Measurements from ENCODE around the gene SMYD2. TPM values are rescaled to one million over a fixed set of nuclear protein-coding genes. Genes with fewer than 3 reads are reported as not detected.

The SMYD2 gene
- polyA plus RNA-seq, 2 of the 4 experiments (the other 2 are of a cell fraction) = 32.3 to 54.9 TPM

DNA sequence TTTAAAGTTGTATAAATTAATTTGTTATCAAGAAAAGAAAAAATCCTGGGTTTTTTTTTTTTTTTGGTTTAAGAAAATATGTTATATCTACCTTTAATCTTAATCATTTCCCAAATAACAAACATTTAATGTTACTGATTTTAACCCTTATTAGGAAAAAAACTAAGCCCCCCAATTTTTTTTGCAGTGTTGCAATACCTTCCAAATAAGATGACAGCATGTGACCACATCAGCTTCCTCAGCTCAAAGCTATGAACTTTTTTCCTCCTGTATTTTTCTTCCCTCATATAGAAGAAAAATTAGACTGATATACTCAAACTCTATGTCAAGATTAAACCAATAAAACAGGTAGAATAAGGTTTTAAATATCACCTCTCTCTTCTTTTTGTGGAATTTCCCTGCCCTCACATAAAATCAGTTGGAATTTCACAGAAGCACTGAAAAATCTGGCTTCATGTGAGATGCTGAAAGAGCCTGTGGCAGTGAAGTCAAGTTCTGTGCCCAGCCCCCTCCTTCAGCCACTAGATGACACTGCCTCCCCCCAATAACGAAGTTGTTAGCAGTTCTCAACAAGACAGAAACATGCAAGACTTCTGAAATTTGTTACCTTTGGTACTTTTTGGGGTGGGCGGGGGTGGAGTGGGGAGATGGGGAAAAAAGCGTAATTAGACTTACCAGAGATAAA, 9.6 kb upstream of the SMYD2 start (continued):
- TF ChIP-seq CEBPB (IDR thresholded peaks at IDR 0.05) (no peak), RNF2 (IDR thresholded peaks at IDR 0.05; ENCODE audit: borderline replicate concordance, low read depth) (no peak)
- TF ChIP-seq, protein P1, sequence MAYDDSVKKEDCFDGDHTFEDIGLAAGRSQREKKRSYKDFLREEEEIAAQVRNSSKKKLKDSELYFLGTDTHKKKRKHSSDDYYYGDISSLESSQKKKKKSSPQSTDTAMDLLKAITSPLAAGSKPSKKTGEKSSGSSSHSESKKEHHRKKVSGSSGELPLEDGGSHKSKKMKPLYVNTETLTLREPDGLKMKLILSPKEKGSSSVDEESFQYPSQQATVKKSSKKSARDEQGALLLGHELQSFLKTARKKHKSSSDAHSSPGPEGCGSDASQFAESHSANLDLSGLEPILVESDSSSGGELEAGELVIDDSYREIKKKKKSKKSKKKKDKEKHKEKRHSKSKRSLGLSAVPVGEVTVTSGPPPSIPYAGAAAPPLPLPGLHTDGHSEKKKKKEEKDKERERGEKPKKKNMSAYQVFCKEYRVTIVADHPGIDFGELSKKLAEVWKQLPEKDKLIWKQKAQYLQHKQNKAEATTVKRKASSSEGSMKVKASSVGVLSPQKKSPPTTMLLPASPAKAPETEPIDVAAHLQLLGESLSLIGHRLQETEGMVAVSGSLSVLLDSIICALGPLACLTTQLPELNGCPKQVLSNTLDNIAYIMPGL (CRISPR knock-in tag; IDR thresholded peaks at IDR 0.05; ENCODE audit: borderline replicate concordance) = no peak

DNA sequence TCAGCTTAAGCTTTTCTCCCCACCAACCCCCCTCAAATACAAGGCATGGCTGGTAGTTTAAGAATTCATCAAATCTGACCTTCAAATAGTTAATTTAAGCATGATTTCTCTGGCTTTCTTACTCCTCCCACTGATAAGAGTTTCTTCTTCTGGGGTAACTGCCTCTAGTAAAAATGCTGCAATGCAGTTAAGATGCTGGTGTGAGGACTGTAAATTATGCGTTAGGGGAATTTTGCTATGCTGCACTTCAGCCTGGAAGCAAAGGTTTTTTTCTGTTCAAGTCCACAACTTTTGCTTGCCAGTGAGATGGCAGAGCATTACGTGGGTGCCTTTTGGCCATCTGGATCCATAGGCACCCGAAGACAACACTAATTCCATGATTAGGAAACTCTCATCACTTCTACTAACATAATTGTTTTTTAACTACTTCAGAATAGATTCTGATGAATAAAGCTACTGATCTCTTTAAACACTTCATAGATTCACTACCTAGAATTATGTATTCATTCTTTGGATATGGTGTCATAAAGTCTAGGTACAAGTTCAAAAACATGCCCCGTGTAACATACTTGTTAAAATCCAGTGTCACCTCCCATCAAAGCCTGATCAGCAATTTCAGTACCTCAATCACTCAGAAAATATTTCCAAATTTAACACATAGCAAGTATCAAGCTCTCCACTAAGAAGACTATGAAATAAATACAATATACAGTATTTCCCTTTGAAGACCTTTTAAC, 8.8 kb upstream of the SMYD2 start:
- H3K27ac ChIP-seq = no peak overlapping the region
- no peak overlapping the region for H3K4me2 ChIP-seq
- no peaks in the 10 kb centered on the region for H3K4me1 ChIP-seq
- FAIRE-seq (no peak), DNase-seq (ENCODE audit: low read depth in 1 of 2, low spot score in 1 of 2) (no peak), ATAC-seq (no peak)
- CTCF ChIA-PET = interaction anchor here (0.9 to 4.6 kb wide), 7 partner anchors 11 to 61 kb away, joined by 3 to 44 read pairs (median 5); no protein-coding TSS in a partner anchor
- H3K4me3 ChIP-seq = no peak overlapping the region
- POLR2A ChIA-PET = no interaction called here
- 44% methylated on average over 4 of the region's 4 CpGs for WGBS (ENCODE audit: missing lambda C conversion rate)
- TF ChIP-seq ZSCAN20 (CRISPR knock-in tag; IDR thresholded peaks at IDR 0.05) (no peak), MAFK (IDR thresholded peaks at IDR 0.05; ENCODE audit: partially characterized antibody) (no peak), TP53 (CRISPR knock-in tag; IDR thresholded peaks at IDR 0.05) (no peak), NFE2L2 (conservative IDR thresholded peaks at IDR 0.05; ENCODE audit: low read length) (no peak)
- H3K9me3 ChIP-seq = no peaks in the 10 kb centered on the region

DNA sequence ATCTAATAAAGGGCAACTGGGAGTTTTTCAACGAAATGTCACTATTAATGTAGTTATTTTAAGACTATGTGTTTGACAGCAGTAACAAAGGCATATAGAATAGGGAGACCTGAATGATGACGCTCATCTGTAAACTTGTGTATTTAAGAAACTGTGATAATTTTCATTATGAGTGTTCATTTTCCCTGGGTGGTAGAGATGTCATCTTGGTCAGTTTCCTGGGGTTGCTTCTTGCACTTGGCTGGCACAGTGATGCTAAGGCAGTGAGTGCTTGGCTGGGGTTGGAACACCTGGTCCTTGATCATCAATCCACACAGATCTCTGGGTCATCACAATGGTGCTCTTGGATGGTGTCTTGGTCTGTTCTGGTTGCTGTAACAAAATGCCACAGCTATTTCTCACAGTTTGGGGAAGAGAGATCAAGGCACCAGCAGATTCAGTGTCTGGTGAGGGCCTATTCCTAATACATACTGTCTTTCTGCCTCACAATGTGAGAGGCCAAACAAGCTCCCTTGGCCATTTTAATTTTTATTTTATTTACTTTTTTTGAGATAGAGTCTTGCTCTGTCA, 7.9 kb upstream of the SMYD2 start:
- ChIA-PET CTCF (interaction anchor here (1.0 to 4.6 kb wide), 6 partner anchors 11 to 60 kb away, joined by 3 to 44 read pairs (median 6); no protein-coding TSS in a partner anchor), POLR2A (no interaction called here)
- H3K9me3 ChIP-seq = no peaks in the 10 kb centered on the region
- 61% methylated on average over 2 of the region's 2 CpGs for WGBS (ENCODE audit: missing lambda C conversion rate)
- H3K27ac ChIP-seq = no peak overlapping the region
- no peak for DNase-seq (ENCODE audit: low read depth in 1 of 2, low spot score in 1 of 2)
- no peaks in the 10 kb centered on the region for H3K4me1 ChIP-seq
- no peak for FAIRE-seq
- H3K4me2 ChIP-seq = no peak overlapping the region
- TF ChIP-seq FOSL2 (IDR thresholded peaks at IDR 0.05) (no peak), FOSL2 (CRISPR knock-in tag; IDR thresholded peaks at IDR 0.05) (no peak), JUN (IDR thresholded peaks at IDR 0.05) (no peak), SMC3 (IDR thresholded peaks at IDR 0.05) (no peak), NPAS2 (CRISPR knock-in tag; IDR thresholded peaks at IDR 0.05; ENCODE audit: borderline replicate concordance) (no peak), CHD2 (IDR thresholded peaks at IDR 0.05; ENCODE audit: low read length, partially characterized antibody) (no peak)
- TF ChIP-seq, protein P2, sequence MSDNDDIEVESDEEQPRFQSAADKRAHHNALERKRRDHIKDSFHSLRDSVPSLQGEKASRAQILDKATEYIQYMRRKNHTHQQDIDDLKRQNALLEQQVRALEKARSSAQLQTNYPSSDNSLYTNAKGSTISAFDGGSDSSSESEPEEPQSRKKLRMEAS (IDR thresholded peaks at IDR 0.05) = no peak
- TF ChIP-seq, protein P3, sequence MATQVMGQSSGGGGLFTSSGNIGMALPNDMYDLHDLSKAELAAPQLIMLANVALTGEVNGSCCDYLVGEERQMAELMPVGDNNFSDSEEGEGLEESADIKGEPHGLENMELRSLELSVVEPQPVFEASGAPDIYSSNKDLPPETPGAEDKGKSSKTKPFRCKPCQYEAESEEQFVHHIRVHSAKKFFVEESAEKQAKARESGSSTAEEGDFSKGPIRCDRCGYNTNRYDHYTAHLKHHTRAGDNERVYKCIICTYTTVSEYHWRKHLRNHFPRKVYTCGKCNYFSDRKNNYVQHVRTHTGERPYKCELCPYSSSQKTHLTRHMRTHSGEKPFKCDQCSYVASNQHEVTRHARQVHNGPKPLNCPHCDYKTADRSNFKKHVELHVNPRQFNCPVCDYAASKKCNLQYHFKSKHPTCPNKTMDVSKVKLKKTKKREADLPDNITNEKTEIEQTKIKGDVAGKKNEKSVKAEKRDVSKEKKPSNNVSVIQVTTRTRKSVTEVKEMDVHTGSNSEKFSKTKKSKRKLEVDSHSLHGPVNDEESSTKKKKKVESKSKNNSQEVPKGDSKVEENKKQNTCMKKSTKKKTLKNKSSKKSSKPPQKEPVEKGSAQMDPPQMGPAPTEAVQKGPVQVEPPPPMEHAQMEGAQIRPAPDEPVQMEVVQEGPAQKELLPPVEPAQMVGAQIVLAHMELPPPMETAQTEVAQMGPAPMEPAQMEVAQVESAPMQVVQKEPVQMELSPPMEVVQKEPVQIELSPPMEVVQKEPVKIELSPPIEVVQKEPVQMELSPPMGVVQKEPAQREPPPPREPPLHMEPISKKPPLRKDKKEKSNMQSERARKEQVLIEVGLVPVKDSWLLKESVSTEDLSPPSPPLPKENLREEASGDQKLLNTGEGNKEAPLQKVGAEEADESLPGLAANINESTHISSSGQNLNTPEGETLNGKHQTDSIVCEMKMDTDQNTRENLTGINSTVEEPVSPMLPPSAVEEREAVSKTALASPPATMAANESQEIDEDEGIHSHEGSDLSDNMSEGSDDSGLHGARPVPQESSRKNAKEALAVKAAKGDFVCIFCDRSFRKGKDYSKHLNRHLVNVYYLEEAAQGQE (IDR thresholded peaks at IDR 0.05) = no peak
- no peak overlapping the region for H3K4me3 ChIP-seq
- no peak for ATAC-seq

Data from A549 (cell line).